ENCODE results near the gene FHAD1. TPM values are rescaled to one million over a fixed set of nuclear protein-coding genes. Genes with fewer than 3 reads are reported as not detected.

FHAD1 gene
- total and polyA plus RNA-seq, 11 donors = 0.06 to 1.1 (median 0.12) TPM; not detected in 4

DNA sequence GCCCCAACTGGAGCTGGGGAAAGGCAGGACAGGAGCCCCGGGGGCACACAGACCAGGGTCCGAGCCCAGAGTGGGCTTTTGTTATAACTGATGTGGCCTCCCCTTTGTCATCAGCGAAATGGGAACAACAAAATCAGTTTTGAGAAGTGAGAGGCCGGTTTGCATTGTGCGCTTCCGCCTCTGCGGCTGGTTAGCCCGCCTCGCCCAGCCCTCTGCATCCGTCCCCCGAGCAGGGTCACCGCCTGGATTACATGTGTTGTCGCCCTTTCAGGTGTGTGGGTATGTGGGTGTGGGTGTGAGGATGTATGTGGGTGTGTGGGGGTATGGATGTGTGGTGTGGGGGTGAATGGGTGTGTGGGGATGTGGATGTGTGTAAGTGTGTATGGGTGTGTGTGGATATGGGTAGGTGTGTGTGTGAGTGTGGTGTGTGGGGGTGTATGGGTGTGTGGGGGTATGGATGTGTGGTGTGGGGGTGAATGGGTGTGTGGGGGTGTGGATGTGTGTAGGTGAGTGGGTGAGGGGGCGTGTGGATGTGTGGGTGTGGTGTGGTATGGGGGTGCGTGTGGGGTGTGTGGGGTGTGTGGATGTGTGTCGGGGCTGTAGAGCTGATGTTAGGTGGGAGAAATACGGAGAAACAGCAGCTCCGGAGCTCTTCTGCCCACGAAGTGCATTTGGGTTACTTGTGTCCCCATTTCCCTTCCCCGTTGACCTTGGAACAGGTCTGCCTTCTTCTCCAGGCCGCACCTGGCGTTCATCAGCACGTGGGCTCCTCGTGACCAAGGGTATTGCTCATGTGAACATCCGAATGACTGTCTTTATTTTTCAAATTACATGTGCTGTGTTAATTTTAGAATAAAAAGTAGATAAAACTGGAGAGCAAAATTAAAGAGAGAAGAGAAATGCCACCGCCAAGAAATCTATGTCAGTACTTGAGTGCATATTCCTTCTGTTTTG is 67.6 kb downstream of the FHAD1 start:
- H3K4me3 ChIP-seq = no peak overlapping the region
- H3K9me3 ChIP-seq = peaks cover 0 to 6% (median 0%) of the 10 kb centered on the region in 12 donors
- H3K27ac ChIP-seq = no peak overlapping the region
- ATAC-seq (peak in 1 of 4 donors; percentile 18), DNase-seq (no peak)
- H3K4me1 ChIP-seq = no peaks in the 10 kb centered on the region
- no peaks in the 10 kb centered on the region for H3K27me3 ChIP-seq
- no peaks in the 10 kb centered on the region for H3K36me3 ChIP-seq
- intact Hi-C loops (cut with DNase I) = no loop called here
- WGBS, 4 donors = 88 to 91% (median 90%) methylated on average over 21 to 26 of the region's 26 CpGs
- TF ChIP-seq POLR2A (IDR thresholded peaks at IDR 0.05) = no peak
- TF ChIP-seq, protein P1, sequence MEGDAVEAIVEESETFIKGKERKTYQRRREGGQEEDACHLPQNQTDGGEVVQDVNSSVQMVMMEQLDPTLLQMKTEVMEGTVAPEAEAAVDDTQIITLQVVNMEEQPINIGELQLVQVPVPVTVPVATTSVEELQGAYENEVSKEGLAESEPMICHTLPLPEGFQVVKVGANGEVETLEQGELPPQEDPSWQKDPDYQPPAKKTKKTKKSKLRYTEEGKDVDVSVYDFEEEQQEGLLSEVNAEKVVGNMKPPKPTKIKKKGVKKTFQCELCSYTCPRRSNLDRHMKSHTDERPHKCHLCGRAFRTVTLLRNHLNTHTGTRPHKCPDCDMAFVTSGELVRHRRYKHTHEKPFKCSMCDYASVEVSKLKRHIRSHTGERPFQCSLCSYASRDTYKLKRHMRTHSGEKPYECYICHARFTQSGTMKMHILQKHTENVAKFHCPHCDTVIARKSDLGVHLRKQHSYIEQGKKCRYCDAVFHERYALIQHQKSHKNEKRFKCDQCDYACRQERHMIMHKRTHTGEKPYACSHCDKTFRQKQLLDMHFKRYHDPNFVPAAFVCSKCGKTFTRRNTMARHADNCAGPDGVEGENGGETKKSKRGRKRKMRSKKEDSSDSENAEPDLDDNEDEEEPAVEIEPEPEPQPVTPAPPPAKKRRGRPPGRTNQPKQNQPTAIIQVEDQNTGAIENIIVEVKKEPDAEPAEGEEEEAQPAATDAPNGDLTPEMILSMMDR (IDR thresholded peaks at IDR 0.05) = no peak

DNA sequence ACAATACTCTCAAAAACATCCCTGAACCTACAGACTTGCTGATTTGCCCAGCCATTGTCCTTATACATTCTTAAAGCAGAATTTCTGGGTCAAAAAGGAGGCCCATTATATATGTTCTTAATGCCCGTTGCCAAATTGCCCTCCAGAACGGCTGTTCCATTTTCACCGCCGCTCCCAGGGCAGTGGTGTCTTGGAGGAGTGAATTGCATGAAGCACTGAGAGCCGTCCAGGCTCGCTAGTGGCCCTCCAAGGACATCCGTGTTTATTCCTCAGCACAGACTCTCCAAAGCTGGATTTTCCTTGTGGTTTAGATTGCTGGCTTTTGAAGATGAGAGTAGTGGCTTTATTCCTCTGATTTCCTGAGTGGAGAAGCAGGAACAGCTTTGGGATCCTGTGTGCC is 68.8 kb downstream of the FHAD1 start:
- WGBS, 4 donors = 70 to 83% (median 74%) methylated on average over 7 of the region's 7 CpGs
- DNase-seq (no peak), ATAC-seq (no peak)
- no peak overlapping the region for H3K27ac ChIP-seq
- H3K4me3 ChIP-seq = no peak overlapping the region
- H3K27me3 ChIP-seq = no peaks in the 10 kb centered on the region
- intact Hi-C loops (cut with DNase I) = no loop called here
- H3K36me3 ChIP-seq = no peaks in the 10 kb centered on the region
- TF ChIP-seq, protein P1 (IDR thresholded peaks at IDR 0.05) = no peak
- no peak for TF ChIP-seq POLR2A (IDR thresholded peaks at IDR 0.05)
- peaks cover 0 to 18% (median 4%) of the 10 kb centered on the region in 12 donors for H3K9me3 ChIP-seq
- H3K4me1 ChIP-seq = no peaks in the 10 kb centered on the region

DNA sequence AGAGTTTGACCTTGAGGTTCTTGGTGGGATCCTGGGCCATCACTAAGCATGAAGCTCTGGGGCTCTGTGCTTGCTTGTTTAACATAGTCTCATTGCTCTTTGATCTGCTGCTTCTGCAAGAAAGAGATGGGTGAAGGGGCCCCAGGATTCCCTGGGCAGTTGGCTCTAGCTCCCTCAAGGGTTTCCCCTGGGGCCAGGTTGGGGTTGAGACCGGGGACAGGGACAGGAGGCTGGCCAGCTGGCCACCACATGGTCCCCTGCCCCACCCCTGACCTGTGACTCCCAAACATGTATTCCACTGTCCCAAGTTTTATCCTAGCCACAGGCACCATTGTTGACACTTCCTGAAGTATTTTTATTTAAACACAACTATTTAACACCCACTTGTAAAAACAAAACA is 69.5 kb downstream of the FHAD1 start:
- Histone ChIP-seq H3K4me1 (no peaks in the 10 kb centered on the region), H3K27me3 (no peaks in the 10 kb centered on the region), H3K9me3 (peaks cover 0 to 18% (median 4%) of the 10 kb centered on the region in 12 donors), H3K36me3 (no peaks in the 10 kb centered on the region), H3K27ac (no peak overlapping the region), H3K4me3 (no peak overlapping the region)
- intact Hi-C loops (cut with DNase I) = no loop called here
- DNase-seq (no peak), ATAC-seq (no peak)
- 0 to 45% (median 24%) methylated on average over 1 of the region's 1 CpG for WGBS, 4 donors
- no peak for TF ChIP-seq POLR2A (IDR thresholded peaks at IDR 0.05)
- TF ChIP-seq, protein P1 (IDR thresholded peaks at IDR 0.05) = no peak

DNA sequence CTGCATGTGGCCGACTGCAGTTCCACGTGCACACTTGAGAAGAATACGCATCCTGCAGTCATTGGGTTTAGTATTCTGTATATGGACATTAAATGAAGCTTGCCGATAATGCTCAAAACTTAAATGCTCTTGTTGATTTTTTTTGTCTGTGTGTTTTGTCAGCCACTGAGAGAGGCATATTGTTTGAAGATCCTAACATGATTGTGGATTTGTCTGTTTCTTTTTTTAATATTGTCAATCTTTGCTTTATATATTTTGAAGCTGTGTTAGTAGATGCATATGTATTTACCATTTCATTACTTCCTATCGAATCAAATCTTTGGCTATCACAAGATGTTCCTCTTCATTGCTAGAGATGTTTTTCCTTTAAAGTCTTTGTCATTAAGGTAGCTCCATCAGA is 73.2 kb downstream of the FHAD1 start:
- Histone ChIP-seq H3K9me3 (peaks cover 0 to 14% (median 4%) of the 10 kb centered on the region in 12 donors), H3K4me1 (peaks cover 0 to 11% (median 2%) of the 10 kb centered on the region in 12 donors), H3K36me3 (no peaks in the 10 kb centered on the region), H3K27me3 (no peaks in the 10 kb centered on the region), H3K27ac (no peak overlapping the region), H3K4me3 (no peak overlapping the region)
- intact Hi-C loops (cut with DNase I) = loop anchor here in 8 of 10 donors (5.0 to 10.0 kb wide), 3 partner anchors 182 to 205 kb away; partner anchors contain the start of genes CASP9 (in 1 of the 8) and DNAJC16 (in 1 of the 8)
- WGBS, 4 donors = 93 to 95% (median 94%) methylated on average over 5 of the region's 5 CpGs
- TF ChIP-seq POLR2A (IDR thresholded peaks at IDR 0.05) = no peak
- no peak for DNase-seq
- ATAC-seq = no peak
